ENCODE results near the gene NAA15. TPM values are rescaled to one million over a fixed set of nuclear protein-coding genes. Genes with fewer than 3 reads are reported as not detected.

The NAA15 gene
- total and polyA plus RNA-seq, 4 donors = 6.7 to 18.2 (median 11.1) TPM

GRCh38 chr4:139330283-139330682 is 29.0 kb downstream of the NAA15 start:
- H3K9me3 ChIP-seq (ENCODE audit: control insufficient read depth in 4 of 4, low read length in 3 of 4) = no peaks in the 10 kb centered on the region
- H3K27ac ChIP-seq (ENCODE audit: low read depth in 1 of 2, low read length in 2 of 2) = no peak overlapping the region
- no peaks in the 10 kb centered on the region for H3K27me3 ChIP-seq (ENCODE audit: control insufficient read depth in 4 of 4, insufficient read depth in 4 of 4, low read length in 3 of 4)
- no peak overlapping the region for H3K4me3 ChIP-seq (ENCODE audit: low read depth in 1 of 3, low read length in 3 of 3)
- TF ChIP-seq SP1 (IDR thresholded peaks at IDR 0.05) = no peak
- TF ChIP-seq ATF3 (IDR thresholded peaks at IDR 0.05) = no peak
- TF ChIP-seq GABPA (IDR thresholded peaks at IDR 0.05 in 1 of 2, conservative IDR thresholded peaks at IDR 0.05 in 1 of 2) = no peak
- TF ChIP-seq HNF4A (conservative IDR thresholded peaks at IDR 0.05) = no peak
- no peak for TF ChIP-seq YY1 (IDR thresholded peaks at IDR 0.05)
- TF ChIP-seq RAD21 (IDR thresholded peaks at IDR 0.05) = no peak
- no peak for TF ChIP-seq TAF1 (conservative IDR thresholded peaks at IDR 0.05)
- no peak for TF ChIP-seq ZBTB33 (IDR thresholded peaks at IDR 0.05)
- no peak for TF ChIP-seq HNF4G (IDR thresholded peaks at IDR 0.05)
- TF ChIP-seq FOXA1 (IDR thresholded peaks at IDR 0.05) = no peak
- TF ChIP-seq JUND (IDR thresholded peaks at IDR 0.05) = no peak
- TF ChIP-seq EGR1 (IDR thresholded peaks at IDR 0.05; ENCODE audit: low read depth in 2 of 2) = no peak
- no peak for TF ChIP-seq REST (IDR thresholded peaks at IDR 0.05)
- TF ChIP-seq RXRA (IDR thresholded peaks at IDR 0.05) = no peak
- no peak for TF ChIP-seq NR2F2 (IDR thresholded peaks at IDR 0.05)
- no peak for TF ChIP-seq FOXA2 (IDR thresholded peaks at IDR 0.05)
- DNase-seq (ENCODE audit: low spot score) = no peak
- no peaks in the 10 kb centered on the region for H3K36me3 ChIP-seq (ENCODE audit: control insufficient read depth in 4 of 4, insufficient read depth in 3 of 4, low read depth in 1 of 4, low read length in 3 of 4)
- no peak overlapping the region for H3K9ac ChIP-seq (ENCODE audit: low read depth in 1 of 2, low read length in 2 of 2)
- H3K4me1 ChIP-seq (ENCODE audit: control insufficient read depth in 4 of 4, insufficient read depth in 4 of 4, low read length in 3 of 4) = no peaks in the 10 kb centered on the region
- WGBS = 94% methylated on average over 3 of the region's 3 CpGs

GRCh38 chr4:139331185-139331584 is 29.9 kb downstream of the NAA15 start:
- no peak overlapping the region for H3K4me3 ChIP-seq (ENCODE audit: low read depth in 1 of 3, low read length in 3 of 3)
- DNase-seq (ENCODE audit: low spot score) = no peak
- no peak overlapping the region for H3K27ac ChIP-seq (ENCODE audit: low read depth in 1 of 2, low read length in 2 of 2)
- no peaks in the 10 kb centered on the region for H3K27me3 ChIP-seq (ENCODE audit: control insufficient read depth in 4 of 4, insufficient read depth in 4 of 4, low read length in 3 of 4)
- H3K9me3 ChIP-seq (ENCODE audit: control insufficient read depth in 4 of 4, low read length in 3 of 4) = no peaks in the 10 kb centered on the region
- no peaks in the 10 kb centered on the region for H3K36me3 ChIP-seq (ENCODE audit: control insufficient read depth in 4 of 4, insufficient read depth in 3 of 4, low read depth in 1 of 4, low read length in 3 of 4)
- WGBS = 100% methylated on average over 1 of the region's 1 CpG
- no peak overlapping the region for H3K9ac ChIP-seq (ENCODE audit: low read depth in 1 of 2, low read length in 2 of 2)
- H3K4me1 ChIP-seq (ENCODE audit: control insufficient read depth in 4 of 4, insufficient read depth in 4 of 4, low read length in 3 of 4) = no peaks in the 10 kb centered on the region
- TF ChIP-seq TAF1 (conservative IDR thresholded peaks at IDR 0.05) (no peak), EGR1 (IDR thresholded peaks at IDR 0.05; ENCODE audit: low read depth in 2 of 2) (no peak), HNF4G (IDR thresholded peaks at IDR 0.05) (no peak), YY1 (IDR thresholded peaks at IDR 0.05) (no peak), REST (IDR thresholded peaks at IDR 0.05) (no peak), HNF4A (conservative IDR thresholded peaks at IDR 0.05) (no peak), RXRA (IDR thresholded peaks at IDR 0.05) (no peak), GABPA (IDR thresholded peaks at IDR 0.05 in 1 of 2, conservative IDR thresholded peaks at IDR 0.05 in 1 of 2) (no peak), RAD21 (IDR thresholded peaks at IDR 0.05) (no peak), JUND (IDR thresholded peaks at IDR 0.05) (no peak), MAX (IDR thresholded peaks at IDR 0.05) (no peak), ZBTB33 (IDR thresholded peaks at IDR 0.05) (no peak), CTCF (IDR thresholded peaks at IDR 0.05; ENCODE audit: low read depth, low read length, missing input control) (no peak), ATF3 (IDR thresholded peaks at IDR 0.05) (no peak)
